Measurements from ENCODE around the gene BTBD8. TPM values are rescaled to one million over a fixed set of nuclear protein-coding genes. Genes with fewer than 3 reads are reported as not detected.

BTBD8 gene
- 2.1 and 2.8 TPM in 2 replicates for total RNA-seq

GRCh38 chr1:92080128-92080985, at the start of gene BTBD8:
Gene BTBD8, plus strand, starts transcription at chr1:92080345. Its CDS starts 227 bp downstream, at chr1:92080572.

GRCh38 chr1:92075311-92075710, 4.8 kb upstream of the BTBD8 start, which contains the start of gene SETSIP:
Gene SETSIP, minus strand, starts transcription at chr1:92075411. Its CDS starts 0 bp downstream, at chr1:92075411.

GRCh38 chr1:92217721-92218120, 137.6 kb downstream of the BTBD8 start, which contains the start of gene C1orf146:
Gene C1orf146, plus strand, starts transcription at chr1:92217915. Its CDS starts 13,506 bp downstream, at chr1:92231421.

Other genes with a start within 250 kb of the BTBD8 start
- 0.87 TPM in 1 of 2 replicates, not detected in the other for gene TGFBR3, start 194.2 kb upstream of the BTBD8 start, total RNA-seq
- not detected in 2 replicates for gene BRDT, start 130.9 kb upstream of the BTBD8 start, total RNA-seq
- 0.16 and 1.0 TPM in 2 replicates for gene EPHX4, start 50.4 kb upstream of the BTBD8 start, total RNA-seq
- gene SETSIP, start 4.9 kb upstream of the BTBD8 start, total RNA-seq = not detected in 2 replicates
- gene C1orf146, start 137.6 kb downstream of the BTBD8 start, total RNA-seq = not detected in 2 replicates
- gene GLMN, start 218.6 kb downstream of the BTBD8 start, total RNA-seq = 6.8 and 9.4 TPM in 2 replicates
- gene RPAP2, start 218.7 kb downstream of the BTBD8 start, total RNA-seq = 14.5 and 16.7 TPM in 2 replicates

Measured in hair follicular keratinocyte (primary cell).